Uterus (tissue), 2 donors: Measurements from ENCODE around the gene PSME3.

Experiments
- POLR2A ChIP-seq, 2 donors: fragments of 450-650 bp; IDR thresholded peaks; one replicate each; pipeline ENCODE4 v1.6.1; 2016; ENCODE audit warnings: antibody characterized with exemption in 2 of 2, mild to moderate bottlenecking in 1 of 2, moderate library complexity in 1 of 2
- TF ChIP-seq, protein P1 (sequence below), 4 experiments: fragments of 200-600 bp in 2 of 4; fragments of 450-650 bp in 2 of 4; sonication (generic) in 2 of 4; IDR thresholded peaks; one replicate each; pipeline ENCODE4 v1.5.1; 2016 to 2019; ENCODE audit warnings: antibody characterized with exemption in 4 of 4, mild to moderate bottlenecking in 2 of 4, moderate library complexity in 1 of 4

DNA sequence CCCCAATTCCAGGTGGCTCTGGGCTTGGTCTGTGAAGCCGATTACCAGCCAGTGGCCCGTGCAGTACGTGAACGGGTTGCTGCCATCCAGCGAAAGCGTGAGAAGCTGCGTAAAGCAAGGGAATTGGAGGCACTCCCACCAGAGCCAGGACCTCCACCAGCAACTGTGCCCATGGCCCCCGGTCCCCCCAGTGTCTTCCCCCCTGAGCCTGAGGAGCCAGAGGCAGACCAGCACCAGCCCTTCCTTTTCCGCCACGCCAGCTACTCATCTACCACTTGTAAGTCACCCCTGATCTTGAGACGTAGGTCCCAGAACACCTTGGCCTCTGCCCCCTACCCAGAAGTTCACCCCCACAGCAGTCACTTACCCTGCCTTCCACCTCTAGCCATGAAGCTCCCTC, 45.9 kb upstream of the PSME3 start:
- TF ChIP-seq, protein P1, sequence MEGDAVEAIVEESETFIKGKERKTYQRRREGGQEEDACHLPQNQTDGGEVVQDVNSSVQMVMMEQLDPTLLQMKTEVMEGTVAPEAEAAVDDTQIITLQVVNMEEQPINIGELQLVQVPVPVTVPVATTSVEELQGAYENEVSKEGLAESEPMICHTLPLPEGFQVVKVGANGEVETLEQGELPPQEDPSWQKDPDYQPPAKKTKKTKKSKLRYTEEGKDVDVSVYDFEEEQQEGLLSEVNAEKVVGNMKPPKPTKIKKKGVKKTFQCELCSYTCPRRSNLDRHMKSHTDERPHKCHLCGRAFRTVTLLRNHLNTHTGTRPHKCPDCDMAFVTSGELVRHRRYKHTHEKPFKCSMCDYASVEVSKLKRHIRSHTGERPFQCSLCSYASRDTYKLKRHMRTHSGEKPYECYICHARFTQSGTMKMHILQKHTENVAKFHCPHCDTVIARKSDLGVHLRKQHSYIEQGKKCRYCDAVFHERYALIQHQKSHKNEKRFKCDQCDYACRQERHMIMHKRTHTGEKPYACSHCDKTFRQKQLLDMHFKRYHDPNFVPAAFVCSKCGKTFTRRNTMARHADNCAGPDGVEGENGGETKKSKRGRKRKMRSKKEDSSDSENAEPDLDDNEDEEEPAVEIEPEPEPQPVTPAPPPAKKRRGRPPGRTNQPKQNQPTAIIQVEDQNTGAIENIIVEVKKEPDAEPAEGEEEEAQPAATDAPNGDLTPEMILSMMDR (IDR thresholded peaks at IDR 0.05), result no peak
- no peak for TF ChIP-seq POLR2A (IDR thresholded peaks at IDR 0.05)
